Activated naive CD8-positive, alpha-beta T cell treated with anti-CD3 and anti-CD28 coated beads for 36 hours (primary cell): ENCODE data around the gene CDCA5. TPM values are rescaled to one million over a fixed set of nuclear protein-coding genes. Genes with fewer than 3 reads are reported as not detected.
"Not testable (repeated sequence)": the region's sequence is repeated elsewhere in the genome, so short reads cannot be mapped to it uniquely, and the experiment has no call there.

Source experiments
- DNase-seq: peaks from one replicate; pipeline ENCODE4 v3.0.0; 2021
- H3K27ac Mint-ChIP-seq: one replicate; pipeline ENCODE4 v1.8.0; 2022; ENCODE audit warnings: mild to moderate bottlenecking, moderate library complexity, mixed read lengths
- H3K27me3 Mint-ChIP-seq: one replicate; pipeline ENCODE4 v1.8.0; 2022; ENCODE audit warnings: mild to moderate bottlenecking, mixed read lengths
- H3K36me3 Mint-ChIP-seq: one replicate; pipeline ENCODE4 v1.8.0; 2021; ENCODE audit warnings: mild to moderate bottlenecking, mixed read lengths
- H3K4me1 Mint-ChIP-seq: one replicate; pipeline ENCODE4 v1.8.0; 2021; ENCODE audit warnings: mixed read lengths
- H3K4me3 Mint-ChIP-seq: one replicate; pipeline ENCODE4 v1.8.0; 2022; ENCODE audit warnings: mild to moderate bottlenecking, moderate library complexity, mixed read lengths
- H3K9me3 Mint-ChIP-seq: one replicate; pipeline ENCODE4 v1.8.0; 2022; ENCODE audit warnings: mixed read lengths
- total RNA-seq, 2 experiments: library from RNA; stranded (reverse); gene quantifications; one replicate each; pipeline ENCODE4 v1.2.3, GENCODE V29; 2021

The CDCA5 gene
- total RNA-seq, 2 experiments from 2014 or later = 130 to 134 TPM

GRCh38 chr11:65124480-65125196, 40.8 kb upstream of the CDCA5 start:
- peaks cover 25% of the 10 kb centered on the region for H3K4me1 Mint-ChIP-seq
- no peak for DNase-seq
- H3K27ac Mint-ChIP-seq = peak overlapping the region; percentile 60
- peaks cover 30% of the 10 kb centered on the region for H3K36me3 Mint-ChIP-seq
- H3K27me3 Mint-ChIP-seq = peaks cover 3% of the 10 kb centered on the region
- peak overlapping the region; percentile 32 for H3K4me3 Mint-ChIP-seq
- no peaks in the 10 kb centered on the region for H3K9me3 Mint-ChIP-seq

- peak; percentile 99 for DNase-seq
- Mint-ChIP-seq H3K36me3 (peaks cover 42% of the 10 kb centered on the region), H3K27me3 (peaks cover 3% of the 10 kb centered on the region), H3K4me3 (peak within 1 kb of the TSS; percentile 99), H3K27ac (peak within 1 kb of the TSS; percentile 99), H3K9me3 (no peaks in the 10 kb centered on the region), H3K4me1 (peaks cover 35% of the 10 kb centered on the region)
These were observed 38.2 kb upstream of the CDCA5 start, which contains the start of the genes FAU and MRPL49 for GRCh38 chr11:65121865-65122696. Gene FAU, minus strand, starts transcription at chr11:65122134. Its CDS starts 321 bp downstream, at chr11:65121813. Gene MRPL49, plus strand, starts transcription at chr11:65122321. Its CDS starts 26 bp downstream, at chr11:65122347.

- Mint-ChIP-seq H3K36me3 (peaks cover 46% of the 10 kb centered on the region), H3K27ac (peak overlapping the region; percentile 99), H3K9me3 (no peaks in the 10 kb centered on the region), H3K27me3 (peaks cover 6% of the 10 kb centered on the region), H3K4me1 (peaks cover 38% of the 10 kb centered on the region), H3K4me3 (peak overlapping the region; percentile 99)
- no peak for DNase-seq
These were observed 37.6 kb upstream of the CDCA5 start for GRCh38 chr11:65121447-65121864.

GRCh38 chr11:65120831-65121230, 37.0 kb upstream of the CDCA5 start:
- H3K4me3 Mint-ChIP-seq = peak overlapping the region; percentile 99
- no peak for DNase-seq
- peaks cover 6% of the 10 kb centered on the region for H3K27me3 Mint-ChIP-seq
- no peaks in the 10 kb centered on the region for H3K9me3 Mint-ChIP-seq
- H3K27ac Mint-ChIP-seq = peak overlapping the region; percentile 99
- peaks cover 43% of the 10 kb centered on the region for H3K4me1 Mint-ChIP-seq
- H3K36me3 Mint-ChIP-seq = peaks cover 51% of the 10 kb centered on the region

- no peaks in the 10 kb centered on the region for H3K9me3 Mint-ChIP-seq
- no peak for DNase-seq
- H3K27ac Mint-ChIP-seq = peak overlapping the region; percentile 99
- peaks cover 58% of the 10 kb centered on the region for H3K36me3 Mint-ChIP-seq
- peaks cover 6% of the 10 kb centered on the region for H3K27me3 Mint-ChIP-seq
- peak overlapping the region; percentile 99 for H3K4me3 Mint-ChIP-seq
- peaks cover 52% of the 10 kb centered on the region for H3K4me1 Mint-ChIP-seq
These were observed 35.8 kb upstream of the CDCA5 start for GRCh38 chr11:65119670-65119995.

GRCh38 chr11:65118891-65119669, 35.2 kb upstream of the CDCA5 start:
- H3K4me3 Mint-ChIP-seq = peak overlapping the region; percentile 99
- not testable (repeated sequence) for DNase-seq
- H3K36me3 Mint-ChIP-seq = peaks cover 55% of the 10 kb centered on the region

GRCh38 chr11:65118097-65118837, 34.4 kb upstream of the CDCA5 start:
- Mint-ChIP-seq H3K4me1 (peaks cover 50% of the 10 kb centered on the region), H3K27ac (peak overlapping the region; percentile 99), H3K4me3 (peak overlapping the region; percentile 86), H3K27me3 (peaks cover 6% of the 10 kb centered on the region), H3K36me3 (peaks cover 53% of the 10 kb centered on the region), H3K9me3 (no peaks in the 10 kb centered on the region)
- DNase-seq = no peak

More at GRCh38 chr11:65118891-65119669, 35.2 kb upstream of the CDCA5 start:
- Mint-ChIP-seq H3K4me1 (peaks cover 49% of the 10 kb centered on the region), H3K27ac (peak overlapping the region; percentile 99)
- H3K9me3 Mint-ChIP-seq, H3K27me3 Mint-ChIP-seq: not testable (repeated sequence)

GRCh38 chr11:65117206-65118096, 33.6 kb upstream of the CDCA5 start, which contains the start of gene ZNHIT2:
Gene ZNHIT2, minus strand, starts transcription at chr11:65117701. Its CDS starts 48 bp downstream, at chr11:65117653.
- Mint-ChIP-seq H3K27ac (peak within 1 kb of the TSS; percentile 99), H3K9me3 (no peaks in the 10 kb centered on the region), H3K4me1 (peaks cover 50% of the 10 kb centered on the region), H3K4me3 (peak within 1 kb of the TSS; percentile 86), H3K36me3 (peaks cover 53% of the 10 kb centered on the region), H3K27me3 (peaks cover 6% of the 10 kb centered on the region)
- DNase-seq = peak; percentile 100

- Mint-ChIP-seq H3K27me3 (peaks cover 6% of the 10 kb centered on the region), H3K4me3 (peak overlapping the region; percentile 86), H3K9me3 (no peaks in the 10 kb centered on the region), H3K36me3 (peaks cover 45% of the 10 kb centered on the region), H3K27ac (peak overlapping the region; percentile 99), H3K4me1 (peaks cover 57% of the 10 kb centered on the region)
- DNase-seq = peak; percentile 74
These were observed 32.7 kb upstream of the CDCA5 start for GRCh38 chr11:65116370-65117205.

- no peak for DNase-seq
These were observed 31.7 kb upstream of the CDCA5 start for GRCh38 chr11:65115361-65116082.

GRCh38 chr11:65114538-65115171, 30.8 kb upstream of the CDCA5 start:
- H3K27me3 Mint-ChIP-seq = peaks cover 3% of the 10 kb centered on the region
- peak overlapping the region; percentile 35 for H3K27ac Mint-ChIP-seq
- peak overlapping the region; percentile 40 for H3K4me3 Mint-ChIP-seq
- no peak for DNase-seq
- peaks cover 54% of the 10 kb centered on the region for H3K4me1 Mint-ChIP-seq
- no peaks in the 10 kb centered on the region for H3K9me3 Mint-ChIP-seq
- H3K36me3 Mint-ChIP-seq = peaks cover 28% of the 10 kb centered on the region

More at GRCh38 chr11:65115361-65116082, 31.7 kb upstream of the CDCA5 start:
- peaks cover 57% of the 10 kb centered on the region for H3K4me1 Mint-ChIP-seq
- peaks cover 35% of the 10 kb centered on the region for H3K36me3 Mint-ChIP-seq
- peak overlapping the region; percentile 86 for H3K4me3 Mint-ChIP-seq
- H3K27ac Mint-ChIP-seq = peak overlapping the region; percentile 99
- peaks cover 3% of the 10 kb centered on the region for H3K27me3 Mint-ChIP-seq
- H3K9me3 Mint-ChIP-seq = no peaks in the 10 kb centered on the region

- Mint-ChIP-seq H3K4me1 (peaks cover 51% of the 10 kb centered on the region), H3K27me3 (peaks cover 3% of the 10 kb centered on the region), H3K27ac (peak overlapping the region; percentile 35), H3K4me3 (peak overlapping the region; percentile 88), H3K9me3 (no peaks in the 10 kb centered on the region), H3K36me3 (peaks cover 25% of the 10 kb centered on the region)
- no peak for DNase-seq
These were observed 30.0 kb upstream of the CDCA5 start for GRCh38 chr11:65113839-65114238.
